Left cardiac atrium (tissue), 2 donors: Measurements from ENCODE around the gene CLRN3. TPM values are rescaled to one million over a fixed set of nuclear protein-coding genes. Genes with fewer than 3 reads are reported as not detected.

Source experiments
- total RNA-seq, 2 donors: library from RNA; stranded (reverse); fragmentation: NEBNext Ultra II Directional; extraction: Animal tissue kit (Norgen Biotek cat#: 25700); gene quantifications; one replicate each; pipeline ENCODE4 v1.2.1, GENCODE V29; 2021
- donor health status: DM: no; HTN: yes; CAD: no; lungs with severe emphysema.
- donor health status: DM: yes; HTN: yes; CAD: no.

Gene CLRN3
- total RNA-seq, 2 donors from 2014 or later = not detected

Other genes starting within 250 kb of the CLRN3 start
- gene FOXI2, start 155.8 kb downstream of the CLRN3 start, total RNA-seq = under 1 TPM in 1 of 2 donors, not detected in 1; 0.29 TPM
- gene PTPRE, start 14.2 kb upstream of the CLRN3 start, total RNA-seq = 10 to 100 TPM; 14.2 to 24.3 TPM
- gene MKI67, start 233.5 kb upstream of the CLRN3 start, total RNA-seq = 1 to 10 TPM in 1 of 2 donors, under 1 TPM in 1; 0.50 to 2.7 TPM